SK-N-SH treated with all-trans-retinoic acid at 6 μM for 48 hours (cell line): ENCODE results near the gene NEK10.
A peak's percentile ranks its signal among the peaks of the same experiment; 100 is the strongest.

Source experiments
- ATAC-seq: fragments of 200-7000 bp; cut with Tn5 transposase; 3 replicates; pipeline ENCODE4 v1.9.1; 2020; ENCODE audit warnings: mild to moderate bottlenecking, moderate library complexity
- ARNTL ChIP-seq: fragments of 450-650 bp; formaldehyde crosslinking; IDR thresholded peaks from 2 replicates; pipeline ENCODE4 v1.5.0; 2020; ENCODE audit warnings: low read depth, mild to moderate bottlenecking, moderate library complexity, borderline replicate concordance
- CSDC2 ChIP-seq: fragments of 250-450 bp; sonication (Bioruptor Pico); IDR thresholded peaks from 2 replicates; pipeline ENCODE4 v1.5.0; 2020; ENCODE audit warnings: mild to moderate bottlenecking, moderate library complexity
- ESRRG ChIP-seq: fragments of 250-450 bp; sonication (Bioruptor Pico); IDR thresholded peaks from 2 replicates; pipeline ENCODE4 v1.6.1; 2021; ENCODE audit warnings: mild to moderate bottlenecking
- GLIS3 ChIP-seq: fragments of 250-450 bp; sonication (Bioruptor Pico); IDR thresholded peaks from 2 replicates; pipeline ENCODE4 v1.5.0; 2020; ENCODE audit warnings: mild to moderate bottlenecking, moderate library complexity
- ISL1 ChIP-seq: fragments of 250-450 bp; sonication (Bioruptor Pico); IDR thresholded peaks from 2 replicates; pipeline ENCODE4 v2.1.2; 2022; ENCODE audit warnings: mild to moderate bottlenecking, moderate library complexity
- OSR1 ChIP-seq: fragments of 250-450 bp; sonication (Bioruptor Pico); IDR thresholded peaks from 2 replicates; pipeline ENCODE4 v1.8.0; 2022; ENCODE audit warnings: moderate library complexity, mild to moderate bottlenecking, inconsistent platforms
- PATZ1 ChIP-seq: fragments of 250-450 bp; sonication (Bioruptor Pico); IDR thresholded peaks from 2 replicates; pipeline ENCODE4 v1.8.0; 2020; ENCODE audit warnings: mild to moderate bottlenecking, moderate library complexity, borderline replicate concordance
- POU6F1 ChIP-seq: fragments of 250-450 bp; sonication (Bioruptor Pico); IDR thresholded peaks from 2 replicates; pipeline ENCODE4 v1.8.0; 2021; ENCODE audit warnings: low read depth, mild to moderate bottlenecking, moderate library complexity, borderline replicate concordance
- PPARA ChIP-seq: fragments of 250-450 bp; sonication (Bioruptor Pico); IDR thresholded peaks from 2 replicates; pipeline ENCODE4 v1.5.0; 2020; ENCODE audit warnings: mild to moderate bottlenecking, borderline replicate concordance
- RARB ChIP-seq: fragments of 250-450 bp; sonication (Bioruptor Pico); IDR thresholded peaks from 2 replicates; pipeline ENCODE4 v1.8.0; 2021; ENCODE audit warnings: mild to moderate bottlenecking, moderate library complexity
- SNAI2 ChIP-seq: fragments of 250-450 bp; sonication (Bioruptor Pico); IDR thresholded peaks from 2 replicates; pipeline ENCODE4 v1.5.0; 2020; ENCODE audit warnings: mild to moderate bottlenecking, moderate library complexity
- TCF4 ChIP-seq: fragments of 250-450 bp; sonication (Bioruptor Pico); IDR thresholded peaks from 2 replicates; pipeline ENCODE4 v1.8.0; 2021; ENCODE audit warnings: mild to moderate bottlenecking, moderate library complexity, borderline replicate concordance
- TOX ChIP-seq: fragments of 250-450 bp; sonication (Bioruptor Pico); IDR thresholded peaks from 2 replicates; pipeline ENCODE4 v1.8.0; 2021; ENCODE audit warnings: mild to moderate bottlenecking, moderate library complexity, borderline replicate concordance
- TSHZ2 ChIP-seq: fragments of 250-450 bp; sonication (Bioruptor Pico); IDR thresholded peaks from 2 replicates; pipeline ENCODE4 v1.5.0; 2020; ENCODE audit warnings: mild to moderate bottlenecking, moderate library complexity
- ZC3H10 ChIP-seq: fragments of 250-450 bp; sonication (Bioruptor Pico); IDR thresholded peaks from 2 replicates; pipeline ENCODE4 v1.5.1; 2021; ENCODE audit warnings: mild to moderate bottlenecking, moderate library complexity
- ZFP30 ChIP-seq: fragments of 450-650 bp; formaldehyde crosslinking; IDR thresholded peaks from 2 replicates; pipeline ENCODE4 v1.5.0; 2022; ENCODE audit warnings: mild to moderate bottlenecking, moderate library complexity
- ZNF565 ChIP-seq: fragments of 450-650 bp; formaldehyde crosslinking; conservative IDR thresholded peaks from 2 replicates; pipeline ENCODE4 v1.5.0; 2020; ENCODE audit warnings: low read depth, mild to moderate bottlenecking, moderate library complexity
- ZNF70 ChIP-seq: fragments of 450-650 bp; formaldehyde crosslinking; IDR thresholded peaks from 2 replicates; pipeline ENCODE4 v1.5.0; 2020; ENCODE audit warnings: mild to moderate bottlenecking, moderate library complexity
- ZNF8 ChIP-seq: fragments of 450-650 bp; formaldehyde crosslinking; IDR thresholded peaks from 2 replicates; pipeline ENCODE4 v1.5.0; 2020; ENCODE audit warnings: mild to moderate bottlenecking, moderate library complexity

The NEK10 gene

GRCh38 chr3:27185231-27185989, 183.8 kb downstream of the NEK10 start:
- TF ChIP-seq SNAI2 (CRISPR knock-in tag) (no peak), TOX (CRISPR knock-in tag) (no peak), ZC3H10 (no peak), GLIS3 (CRISPR knock-in tag) (no peak), PATZ1 (CRISPR knock-in tag) (no peak), POU6F1 (CRISPR knock-in tag) (no peak), ARNTL (CRISPR knock-in tag) (no peak), CSDC2 (CRISPR knock-in tag) (no peak), PPARA (CRISPR knock-in tag) (no peak)
- peak; percentile 59; the same call in 2 of the 3 replicates for ATAC-seq

GRCh38 chr3:27184261-27184660, 184.9 kb downstream of the NEK10 start:
- no peak for ATAC-seq
- TF ChIP-seq ZNF565 = no peak
- TF ChIP-seq TOX (CRISPR knock-in tag) = no peak
- no peak for TF ChIP-seq POU6F1 (CRISPR knock-in tag)
- TF ChIP-seq PATZ1 (CRISPR knock-in tag) = no peak
- no peak for TF ChIP-seq TCF4 (CRISPR knock-in tag)
- no peak for TF ChIP-seq CSDC2 (CRISPR knock-in tag)
- no peak for TF ChIP-seq RARB (CRISPR knock-in tag)
- TF ChIP-seq ARNTL (CRISPR knock-in tag) = no peak
- TF ChIP-seq SNAI2 (CRISPR knock-in tag) = no peak
- no peak for TF ChIP-seq ZNF70 (CRISPR knock-in tag)
- TF ChIP-seq ISL1 (CRISPR knock-in tag) = no peak
- no peak for TF ChIP-seq ZFP30 (CRISPR knock-in tag)
- TF ChIP-seq ZNF8 (CRISPR knock-in tag) = no peak
- no peak for TF ChIP-seq GLIS3 (CRISPR knock-in tag)
- no peak for TF ChIP-seq ZC3H10
- no peak for TF ChIP-seq ESRRG (CRISPR knock-in tag)
- TF ChIP-seq OSR1 = no peak

- no peak for ATAC-seq
- TF ChIP-seq ISL1 (CRISPR knock-in tag) (no peak), TCF4 (CRISPR knock-in tag) (no peak), TSHZ2 (CRISPR knock-in tag) (no peak), CSDC2 (CRISPR knock-in tag) (no peak), ZNF8 (CRISPR knock-in tag) (no peak), GLIS3 (CRISPR knock-in tag) (no peak), PPARA (CRISPR knock-in tag) (no peak), ZNF565 (no peak)
Observed at GRCh38 chr3:27176256-27176655, 192.9 kb downstream of the NEK10 start.
